ENCODE data around the gene PLCB4.

- no peak for TF ChIP-seq POLR2A (IDR thresholded peaks at IDR 0.05)
- TF ChIP-seq, protein P1, sequence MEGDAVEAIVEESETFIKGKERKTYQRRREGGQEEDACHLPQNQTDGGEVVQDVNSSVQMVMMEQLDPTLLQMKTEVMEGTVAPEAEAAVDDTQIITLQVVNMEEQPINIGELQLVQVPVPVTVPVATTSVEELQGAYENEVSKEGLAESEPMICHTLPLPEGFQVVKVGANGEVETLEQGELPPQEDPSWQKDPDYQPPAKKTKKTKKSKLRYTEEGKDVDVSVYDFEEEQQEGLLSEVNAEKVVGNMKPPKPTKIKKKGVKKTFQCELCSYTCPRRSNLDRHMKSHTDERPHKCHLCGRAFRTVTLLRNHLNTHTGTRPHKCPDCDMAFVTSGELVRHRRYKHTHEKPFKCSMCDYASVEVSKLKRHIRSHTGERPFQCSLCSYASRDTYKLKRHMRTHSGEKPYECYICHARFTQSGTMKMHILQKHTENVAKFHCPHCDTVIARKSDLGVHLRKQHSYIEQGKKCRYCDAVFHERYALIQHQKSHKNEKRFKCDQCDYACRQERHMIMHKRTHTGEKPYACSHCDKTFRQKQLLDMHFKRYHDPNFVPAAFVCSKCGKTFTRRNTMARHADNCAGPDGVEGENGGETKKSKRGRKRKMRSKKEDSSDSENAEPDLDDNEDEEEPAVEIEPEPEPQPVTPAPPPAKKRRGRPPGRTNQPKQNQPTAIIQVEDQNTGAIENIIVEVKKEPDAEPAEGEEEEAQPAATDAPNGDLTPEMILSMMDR (IDR thresholded peaks at IDR 0.05): no peak
Observed at GRCh38 chr20:9444921-9445320, 376.0 kb downstream of the PLCB4 start.

Measured in transverse colon (tissue), 3 donors.